Mesenchymal stem cell (in vitro differentiated cells and primary cell): ENCODE data around the gene SMYD5. TPM values are rescaled to one million over a fixed set of nuclear protein-coding genes. Genes with fewer than 3 reads are reported as not detected.
A peak's percentile ranks its signal among the peaks of the same experiment; 100 is the strongest.
"Not testable (repeated sequence)": the region's sequence is repeated elsewhere in the genome, so short reads cannot be mapped to it uniquely, and the experiment has no call there.

Source experiments
- DNase-seq: peaks from one replicate; pipeline ENCODE4 v3.0.0-alpha.2; 2013
- H2AFZ ChIP-seq: one replicate; pipeline ENCODE4 v1.6.1; 2013; ENCODE audit warnings: low read depth, mild to moderate bottlenecking, control low read depth, inconsistent platforms, low read length, moderate library complexity
- H2AK5ac ChIP-seq: 2 replicates; pipeline ENCODE4 v1.6.1; 2013; ENCODE audit warnings: low read length, moderate library complexity, mild to moderate bottlenecking, inconsistent platforms; ENCODE audit not compliant: severe bottlenecking
- H2BK120ac ChIP-seq: one replicate; pipeline ENCODE4 v1.6.1; 2013; ENCODE audit warnings: low read depth, mild to moderate bottlenecking, inconsistent platforms, low read length, moderate library complexity
- H2BK12ac ChIP-seq, 2 experiments: one replicate each; pipeline ENCODE4 v1.6.1; 2013; ENCODE audit warnings: inconsistent platforms in 2 of 2, low read length in 2 of 2, mild to moderate bottlenecking in 2 of 2, moderate library complexity in 2 of 2, control low read depth in 1 of 2
- H2BK15ac ChIP-seq: one replicate; pipeline ENCODE4 v1.6.1; 2013; ENCODE audit warnings: mild to moderate bottlenecking, low read depth, inconsistent platforms; ENCODE audit not compliant: poor library complexity, severe bottlenecking
- H2BK5ac ChIP-seq: 2 replicates; pipeline ENCODE4 v1.6.1; 2013; ENCODE audit warnings: low read depth, mild to moderate bottlenecking, low read length, control low read depth, inconsistent platforms; ENCODE audit not compliant: poor library complexity, severe bottlenecking
- H3K14ac ChIP-seq, 2 experiments: one replicate each; pipeline ENCODE4 v1.6.1; 2013; ENCODE audit warnings: inconsistent platforms in 2 of 2, low read length in 2 of 2, control low read depth in 1 of 2, mild to moderate bottlenecking in 1 of 2, moderate library complexity in 1 of 2
- H3K18ac ChIP-seq, 2 experiments: one replicate each; pipeline ENCODE4 v1.6.1; 2013; ENCODE audit warnings: inconsistent platforms in 2 of 2, low read length in 2 of 2, control low read depth in 1 of 2, low read depth in 1 of 2, mild to moderate bottlenecking in 1 of 2
- H3K23ac ChIP-seq, 2 experiments: one replicate each; pipeline ENCODE4 v1.6.1; 2013; ENCODE audit warnings: inconsistent platforms in 2 of 2, low read length in 2 of 2, mild to moderate bottlenecking in 2 of 2, moderate library complexity in 2 of 2, control low read depth in 1 of 2
- H3K27ac ChIP-seq: 2 replicates; pipeline ENCODE4 v1.5.1; 2013; ENCODE audit warnings: mild to moderate bottlenecking, moderate library complexity, low read length, control low read depth, inconsistent platforms; ENCODE audit not compliant: poor library complexity, severe bottlenecking
- H3K27me3 ChIP-seq, 2 experiments: 2 replicates each; pipeline versions ENCODE4 v1.6.1 to v1.7.0; 2013; ENCODE audit warnings: low read length in 2 of 2, mild to moderate bottlenecking in 2 of 2, moderate library complexity in 2 of 2, control low read depth in 1 of 2, inconsistent platforms in 1 of 2; ENCODE audit not compliant: control insufficient read depth in 1 of 2, insufficient read depth in 1 of 2
- H3K36me3 ChIP-seq, 2 experiments: 2 replicates each; pipeline versions ENCODE4 v1.6.1 to v1.7.0; 2013; ENCODE audit warnings: low read length in 2 of 2, control low read depth in 1 of 2, inconsistent platforms in 1 of 2, low read depth in 1 of 2, mild to moderate bottlenecking in 1 of 2; ENCODE audit not compliant: insufficient read depth in 2 of 2, control insufficient read depth in 1 of 2
- H3K4ac ChIP-seq, 2 experiments: one replicate each; pipeline ENCODE4 v1.6.1; 2013; ENCODE audit warnings: inconsistent platforms in 2 of 2, low read length in 2 of 2, mild to moderate bottlenecking in 2 of 2, moderate library complexity in 2 of 2, control low read depth in 1 of 2, low read depth in 1 of 2
- H3K4me1 ChIP-seq: 2 replicates; pipeline ENCODE4 v1.6.1; 2013; ENCODE audit warnings: low read depth, low read length, control low read depth; ENCODE audit not compliant: control insufficient read depth, insufficient read depth
- H3K4me2 ChIP-seq: 2 replicates; pipeline ENCODE4 v1.6.1; 2013; ENCODE audit warnings: low read length, mild to moderate bottlenecking, inconsistent platforms; ENCODE audit not compliant: poor library complexity, severe bottlenecking
- H3K4me3 ChIP-seq, 2 experiments: 2 replicates each; pipeline versions ENCODE4 v1.5.1 to v1.7.0; 2013; ENCODE audit warnings: low read length in 2 of 2, mild to moderate bottlenecking in 2 of 2, control low read depth in 1 of 2, low read depth in 1 of 2; ENCODE audit not compliant: insufficient read depth in 1 of 2
- H3K79me1 ChIP-seq: replicated peaks from 2 replicates; pipeline ENCODE4 v1.6.1; 2013; ENCODE audit warnings: mild to moderate bottlenecking, control low read depth, low read length, inconsistent platforms; ENCODE audit not compliant: poor library complexity, severe bottlenecking
- H3K9ac ChIP-seq: 2 replicates; pipeline ENCODE4 v1.7.0; 2013; ENCODE audit warnings: mild to moderate bottlenecking, low read length, moderate library complexity
- H3K9me3 ChIP-seq: 2 replicates; pipeline ENCODE4 v1.7.0; 2013; ENCODE audit warnings: mild to moderate bottlenecking, low read length; ENCODE audit not compliant: control insufficient read depth
- H4K8ac ChIP-seq: one replicate; pipeline ENCODE4 v1.6.1; 2013; ENCODE audit warnings: inconsistent platforms, mild to moderate bottlenecking, low read length, moderate library complexity
- H4K91ac ChIP-seq: one replicate; pipeline ENCODE4 v1.6.1; 2013; ENCODE audit warnings: mild to moderate bottlenecking, low read length, inconsistent platforms
- WGBS: methylation state at CpG from one replicate; pipeline ENCODE4 v1.1.7; 2013; ENCODE audit warnings: mixed read lengths; 5-methylcytosine and 5-hydroxymethylcytosine counted together
- polyA plus RNA-seq, 2 experiments: library from polyadenylated mRNA; stranded (reverse); fragments of 200-250 nt; gene quantifications; one replicate each; pipeline ENCODE4 v1.2.3, GENCODE V29; 2013

SMYD5 gene
- polyA plus RNA-seq (2013, experiment 1 of 2): 10.1 TPM
- polyA plus RNA-seq (2013, experiment 2 of 2): 11.1 TPM

- H4K91ac ChIP-seq: no peak within 1 kb of the TSS
- peak within 1 kb of the TSS; percentile 78 to 83 for H3K18ac ChIP-seq
- peaks cover 7 to 8% of the 10 kb centered on the region in 2 experiments for H3K36me3 ChIP-seq
- peak within 1 kb of the TSS; percentile 83 for H2AFZ ChIP-seq
- peaks cover 18% of the 10 kb centered on the region for H3K4me1 ChIP-seq
- H3K27me3 ChIP-seq: peaks cover 0 to 11% of the 10 kb centered on the region in 2 experiments
- peak within 1 kb of the TSS; percentile 27 for H2AK5ac ChIP-seq
- H3K79me1 ChIP-seq: peaks cover 23% of the 10 kb centered on the region
- peak within 1 kb of the TSS; percentile 95 for H3K9ac ChIP-seq
- H3K23ac ChIP-seq: no peak within 1 kb of the TSS
- no peak within 1 kb of the TSS for H2BK120ac ChIP-seq
- under 1% methylated on average over 51 of the region's 64 CpGs for WGBS
- no peaks in the 10 kb centered on the region for H3K9me3 ChIP-seq
- peak; percentile 89 for DNase-seq
- peak within 1 kb of the TSS; percentile 89 to 91 for H3K4me3 ChIP-seq
- peak within 1 kb of the TSS in 1 of 2 experiments; percentile 98 for H3K14ac ChIP-seq
- H2BK5ac ChIP-seq: peak within 1 kb of the TSS; percentile 61
- H2BK12ac ChIP-seq: peak within 1 kb of the TSS in 1 of 2 experiments; percentile 68
- H3K4ac ChIP-seq: peak within 1 kb of the TSS; percentile 52 to 79
- H3K27ac ChIP-seq: peak within 1 kb of the TSS; percentile 61
- H2BK15ac ChIP-seq: peak within 1 kb of the TSS; percentile 92
- peak within 1 kb of the TSS; percentile 67 for H3K4me2 ChIP-seq
- H4K8ac ChIP-seq: peak within 1 kb of the TSS; percentile 59
Measured at GRCh38 chr2:73214120-73215035, at the start of gene SMYD5. Gene SMYD5 (plus strand): TSS chr2:73214245. CDS start chr2:73214267, 22 bp downstream.

DNA sequence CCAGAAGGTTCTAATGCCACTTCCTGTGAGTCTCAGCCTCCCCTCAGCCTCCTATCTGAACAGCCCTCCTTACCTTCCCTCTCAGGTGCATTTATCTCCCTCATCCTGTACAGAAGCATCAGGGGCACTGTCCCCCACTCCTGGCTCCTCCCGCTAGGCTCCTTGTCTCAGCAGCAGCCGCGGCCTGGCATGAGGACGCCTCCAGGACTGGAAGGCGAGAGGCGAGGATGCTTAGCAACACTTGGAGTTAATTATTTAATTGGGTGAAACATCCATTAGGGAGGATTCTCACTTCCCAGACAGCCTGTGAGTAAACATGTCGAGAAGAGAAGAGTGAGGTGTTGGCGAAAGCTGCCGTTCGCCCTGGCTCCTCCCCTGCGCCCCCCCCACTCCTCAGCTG is 48.1 kb upstream of the SMYD5 start:
- H3K18ac ChIP-seq: peak overlapping the region in 1 of 2 experiments; percentile 21
- not testable (repeated sequence) for H4K8ac ChIP-seq, H4K91ac ChIP-seq, H3K9ac ChIP-seq, H3K79me1 ChIP-seq, H3K27ac ChIP-seq, H3K9me3 ChIP-seq, H3K4ac ChIP-seq, H3K4me2 ChIP-seq, H3K4me3 ChIP-seq, H2BK12ac ChIP-seq, H2BK120ac ChIP-seq, H2AFZ ChIP-seq, H3K14ac ChIP-seq, H3K23ac ChIP-seq, H2AK5ac ChIP-seq, H2BK5ac ChIP-seq, H2BK15ac ChIP-seq, H3K27me3 ChIP-seq, DNase-seq, H3K4me1 ChIP-seq, H3K36me3 ChIP-seq
- WGBS: 69% methylated on average over 6 of the region's 11 CpGs

GRCh38 chr2:73166813-73167212 is 47.2 kb upstream of the SMYD5 start:
- H2BK15ac ChIP-seq, H3K27me3 ChIP-seq, H3K14ac ChIP-seq, H3K36me3 ChIP-seq, H3K23ac ChIP-seq, H4K91ac ChIP-seq, H3K4me1 ChIP-seq, H3K18ac ChIP-seq, H2AFZ ChIP-seq, H3K4me3 ChIP-seq, H3K79me1 ChIP-seq, H3K4me2 ChIP-seq, H2BK5ac ChIP-seq, H3K4ac ChIP-seq, H2BK12ac ChIP-seq, DNase-seq, H3K27ac ChIP-seq, H4K8ac ChIP-seq, H2BK120ac ChIP-seq, H3K9ac ChIP-seq, H2AK5ac ChIP-seq, H3K9me3 ChIP-seq: not testable (repeated sequence)
- 70% methylated on average over 4 of the region's 8 CpGs for WGBS

DNA sequence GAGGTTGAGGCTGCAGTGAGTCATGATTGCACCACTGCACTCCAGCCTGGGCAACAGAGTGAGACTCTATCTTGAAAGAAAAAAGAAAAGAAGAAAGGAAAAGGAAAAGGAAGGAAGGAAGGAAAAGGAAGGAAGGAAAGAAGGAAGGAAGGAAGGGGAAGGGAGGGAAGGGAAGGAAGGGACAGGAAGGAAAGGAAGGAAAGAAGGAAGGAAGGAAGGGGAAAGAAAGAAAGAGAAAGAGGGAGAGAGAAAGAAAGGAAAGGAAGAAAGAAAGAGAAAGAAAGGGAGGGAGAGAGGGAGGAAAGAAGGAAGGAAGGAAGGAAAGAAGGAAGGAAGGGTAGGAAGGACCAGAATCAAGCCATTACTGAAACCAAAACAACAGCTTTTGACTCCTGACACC is 45.7 kb upstream of the SMYD5 start:
- H3K4me2 ChIP-seq, H2BK120ac ChIP-seq, H4K91ac ChIP-seq, H2BK12ac ChIP-seq, H3K4me3 ChIP-seq, H3K4me1 ChIP-seq, H2AK5ac ChIP-seq, H2BK5ac ChIP-seq, H4K8ac ChIP-seq, H3K27me3 ChIP-seq, H2BK15ac ChIP-seq, H3K18ac ChIP-seq, H3K4ac ChIP-seq, H2AFZ ChIP-seq, DNase-seq, H3K36me3 ChIP-seq, H3K79me1 ChIP-seq, H3K14ac ChIP-seq, H3K9ac ChIP-seq, H3K9me3 ChIP-seq, H3K23ac ChIP-seq, H3K27ac ChIP-seq: not testable (repeated sequence)
